NCI-H1105 treated with DMSO at 0.1 percent for 48 hours (cell line): ENCODE results near the gene BPGM.

ENCODE experiments used
- DNase-seq: peaks from one replicate; lab custom pipeline; 2025; lab: John Stamatoyannopoulos, UW

Gene BPGM

DNA sequence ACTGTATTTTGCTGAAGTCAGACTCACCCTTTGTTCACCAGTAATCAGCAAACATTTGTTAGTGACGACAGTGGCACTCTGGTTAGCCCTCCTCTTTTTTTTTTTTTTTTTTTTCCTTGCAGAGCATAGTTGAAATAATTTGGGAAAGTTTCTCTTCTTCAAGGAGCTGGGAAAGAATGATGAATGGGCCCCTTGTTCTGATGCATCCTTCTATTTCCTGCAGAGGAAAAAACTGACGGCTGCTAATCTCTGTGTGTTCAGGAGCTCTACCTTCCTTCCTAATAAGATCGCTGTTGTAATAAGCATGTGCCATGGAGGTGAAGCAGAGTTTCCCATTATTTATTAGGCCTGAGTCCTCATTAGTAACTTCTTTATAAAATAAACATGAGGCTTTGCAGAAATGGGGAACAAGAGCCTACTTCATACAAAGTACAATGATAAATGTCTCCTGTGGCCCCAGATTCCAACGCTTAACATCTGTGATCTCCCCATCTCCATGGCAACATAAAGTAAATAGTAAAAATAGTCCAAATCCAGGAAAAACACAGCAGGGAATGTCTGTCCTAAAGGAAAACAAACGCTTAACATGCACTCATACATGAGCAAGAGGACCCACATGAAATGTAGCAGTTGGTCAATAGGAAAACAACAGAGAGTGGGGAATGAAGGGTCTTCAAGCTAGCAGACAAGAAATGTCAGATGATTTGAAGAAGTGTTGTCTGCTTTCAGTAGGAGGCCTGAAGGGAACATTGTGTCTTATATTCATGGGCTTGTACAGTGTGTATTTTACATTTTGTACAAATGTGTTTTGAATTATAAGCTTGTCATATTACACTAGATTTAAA, 73.7 kb downstream of the BPGM start:
- DNase-seq, result no peak

GRCh38 chr7:134721171-134721570, 74.5 kb downstream of the BPGM start:
- no peak for DNase-seq

DNA sequence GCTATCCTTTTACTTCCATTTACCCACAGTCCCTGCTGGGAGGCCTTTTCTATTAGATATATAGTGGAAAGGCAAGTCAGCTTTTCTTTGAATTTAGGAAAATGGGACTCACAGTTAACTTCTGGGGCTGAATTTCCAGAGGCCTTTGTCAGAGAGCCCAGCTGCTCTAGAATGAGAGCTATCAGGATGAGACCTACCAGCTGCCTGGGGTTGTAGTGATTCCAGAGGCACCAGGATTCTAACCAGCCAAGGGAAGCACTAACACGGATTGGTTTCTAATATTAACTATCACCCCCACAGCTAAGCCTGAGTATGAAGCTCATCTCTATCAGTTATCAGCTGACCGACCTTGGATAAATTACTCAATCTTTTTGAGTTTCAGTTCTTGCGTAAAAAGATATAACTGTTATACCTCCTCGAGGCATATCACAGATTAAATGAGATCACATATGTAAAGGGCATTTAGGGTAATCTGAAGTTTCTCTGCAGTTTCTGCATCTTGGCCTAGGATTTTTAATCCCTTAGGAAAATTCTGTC, 76.2 kb downstream of the BPGM start:
- DNase-seq, result no peak

DNA sequence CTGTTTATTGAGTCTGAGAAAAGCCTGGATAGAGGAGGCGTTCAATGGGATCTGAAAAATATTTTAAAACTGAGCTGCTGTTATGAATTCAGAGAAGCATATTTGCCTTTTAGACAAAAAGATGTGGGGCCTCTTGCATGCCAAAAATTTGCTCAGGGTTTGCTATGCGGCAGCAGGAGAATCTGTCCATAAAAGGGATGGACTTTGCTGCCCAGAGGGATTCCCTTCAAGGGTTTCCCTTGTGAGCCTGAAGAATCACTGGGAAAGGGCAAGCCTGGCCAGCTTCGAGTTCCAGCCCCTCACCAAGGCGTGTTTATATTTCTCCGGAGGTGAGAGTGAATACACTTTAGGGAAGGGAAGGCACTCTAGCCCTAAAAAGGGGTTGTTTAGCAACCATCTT, 77.2 kb downstream of the BPGM start:
- DNase-seq, result no peak

- DNase-seq, result no peak
Measured at GRCh38 chr7:134724606-134725005, 78.0 kb downstream of the BPGM start.

GRCh38 chr7:134726581-134726980, 79.9 kb downstream of the BPGM start:
- no peak for DNase-seq

- DNase-seq, result no peak
Measured at GRCh38 chr7:134727711-134728110, 81.1 kb downstream of the BPGM start.
